Suppressor macrophage treated with lipopolysaccharide for 1 hour (primary cell): Measurements from ENCODE around the gene ZNF511.
"Not testable (repeated sequence)": the region's sequence is repeated elsewhere in the genome, so short reads cannot be mapped to it uniquely, and the experiment has no call there.

Source experiments
- DNase-seq, 3 donors: peaks; one replicate each; pipeline ENCODE4 v3.0.0-alpha.2; 2020 to 2022

ZNF511 gene

DNA sequence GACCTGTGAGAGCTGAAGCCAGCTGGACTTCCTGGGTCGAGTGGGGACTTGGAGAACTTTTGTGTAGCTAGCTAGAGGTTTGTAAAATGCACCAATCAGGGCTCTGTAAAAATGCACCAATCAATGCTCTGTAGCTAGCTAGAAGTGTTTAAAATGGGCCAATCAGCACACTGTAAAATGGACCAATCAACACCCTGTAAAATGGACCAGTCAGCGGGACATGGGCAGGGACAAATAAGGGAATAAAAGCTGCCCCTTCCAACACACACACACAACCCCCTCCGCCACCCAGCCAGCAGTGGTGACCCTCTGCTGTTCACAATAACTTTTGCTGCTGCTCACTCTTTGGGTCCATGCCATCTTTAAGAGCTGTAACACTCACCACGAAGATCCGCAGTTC lies 7.1 kb downstream of the ZNF511 start:
- peak in 1 of 3 donors; percentile 25 for DNase-seq

DNA sequence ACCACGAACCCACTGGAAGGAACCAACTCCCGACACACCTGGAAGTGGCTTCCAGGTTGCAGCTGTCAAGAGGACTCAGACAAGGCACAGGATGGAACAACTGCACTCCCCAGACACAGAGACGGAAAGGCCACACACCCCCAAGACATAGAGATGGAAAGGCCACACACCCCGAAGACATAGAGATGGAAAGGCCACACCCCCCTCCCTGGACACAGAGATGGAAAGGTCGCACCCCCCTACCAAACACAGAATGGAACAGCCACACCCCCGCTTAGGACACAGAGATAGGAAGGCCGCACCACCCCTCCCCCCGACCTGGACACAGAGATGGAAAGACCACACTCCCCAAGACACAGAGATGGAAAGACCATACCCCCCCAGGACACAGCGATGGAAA lies 7.6 kb downstream of the ZNF511 start:
- DNase-seq = no peak

DNA sequence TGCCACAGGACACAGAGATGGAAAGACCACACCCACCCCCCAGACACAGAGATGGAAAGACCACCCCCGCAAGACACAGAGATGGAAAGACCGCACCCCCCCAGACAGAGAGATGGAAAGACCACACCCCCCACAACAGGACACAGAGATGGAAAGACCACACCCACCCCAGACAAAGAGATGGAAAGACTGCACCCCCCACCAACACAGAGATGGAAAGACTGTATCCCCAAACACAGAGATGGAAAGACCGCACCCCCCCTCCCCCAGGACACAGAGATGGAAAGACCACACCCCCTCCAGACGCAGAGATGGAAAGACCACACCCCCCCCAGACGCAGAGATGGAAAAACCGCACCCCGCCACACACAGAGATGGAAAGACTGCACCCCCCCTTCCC lies 8.0 kb downstream of the ZNF511 start:
- no peak for DNase-seq

DNA sequence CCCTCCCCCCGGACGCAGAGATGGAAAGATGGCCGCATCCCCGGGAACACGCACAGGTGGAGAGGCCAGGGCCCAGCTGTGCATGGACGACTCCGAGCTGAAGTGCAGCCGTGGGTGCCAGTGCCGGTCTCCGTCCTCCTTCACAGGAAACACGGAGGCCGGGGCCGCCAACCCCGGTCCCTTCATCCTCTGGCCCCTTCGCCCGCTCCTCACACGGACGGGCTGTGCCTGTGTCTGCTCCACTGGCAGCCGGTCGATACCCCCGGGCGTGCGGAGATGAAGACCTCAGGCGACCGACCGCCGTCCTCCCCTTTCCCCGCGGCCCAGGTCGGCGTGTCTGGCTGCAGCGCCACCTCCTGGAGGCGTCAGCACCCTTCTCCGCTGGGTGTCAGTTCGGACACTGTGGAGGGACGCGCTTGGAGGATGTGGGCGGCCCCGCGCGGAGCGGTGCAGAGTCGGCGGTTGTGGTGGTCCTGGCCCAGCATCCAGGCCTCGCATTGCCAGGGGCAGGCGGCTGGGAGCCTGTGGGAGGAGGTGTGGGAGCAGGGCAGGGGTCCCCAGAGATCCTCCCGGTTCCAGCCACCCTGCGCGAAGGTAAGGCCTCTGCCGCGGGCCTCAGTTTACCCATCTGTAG lies 9.9 kb downstream of the ZNF511 start:
- peak; percentile 74 to 89 (median 82) for DNase-seq

DNA sequence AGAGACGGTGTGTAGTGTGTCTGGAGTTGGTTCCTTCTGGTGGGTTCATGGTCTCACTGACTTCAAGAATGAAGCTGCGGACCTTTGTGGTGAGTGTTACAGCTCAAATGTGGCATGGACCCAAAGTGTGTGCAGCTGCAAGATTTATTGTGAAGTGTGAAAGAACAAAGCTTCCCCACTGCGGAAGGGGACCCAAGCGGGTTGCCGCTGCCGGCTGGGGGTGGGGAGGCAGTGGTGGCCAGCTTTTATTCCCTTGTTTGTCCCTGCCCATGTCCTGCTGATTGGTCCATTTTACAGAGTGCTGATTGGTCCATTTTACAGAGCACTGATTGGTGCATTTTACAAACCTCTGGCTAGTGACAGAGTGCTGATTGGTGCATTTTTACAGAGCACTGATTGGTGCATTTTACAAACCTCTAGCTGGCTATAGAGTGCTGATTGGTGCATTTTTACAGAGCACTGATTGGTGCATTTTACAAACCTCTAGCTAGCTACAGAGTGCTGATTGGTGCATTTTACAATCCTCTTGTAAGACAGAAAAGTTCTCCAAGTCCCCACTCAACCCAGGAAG lies 12.2 kb downstream of the ZNF511 start:
- peak in 1 of 3 donors; percentile 29 for DNase-seq

DNA sequence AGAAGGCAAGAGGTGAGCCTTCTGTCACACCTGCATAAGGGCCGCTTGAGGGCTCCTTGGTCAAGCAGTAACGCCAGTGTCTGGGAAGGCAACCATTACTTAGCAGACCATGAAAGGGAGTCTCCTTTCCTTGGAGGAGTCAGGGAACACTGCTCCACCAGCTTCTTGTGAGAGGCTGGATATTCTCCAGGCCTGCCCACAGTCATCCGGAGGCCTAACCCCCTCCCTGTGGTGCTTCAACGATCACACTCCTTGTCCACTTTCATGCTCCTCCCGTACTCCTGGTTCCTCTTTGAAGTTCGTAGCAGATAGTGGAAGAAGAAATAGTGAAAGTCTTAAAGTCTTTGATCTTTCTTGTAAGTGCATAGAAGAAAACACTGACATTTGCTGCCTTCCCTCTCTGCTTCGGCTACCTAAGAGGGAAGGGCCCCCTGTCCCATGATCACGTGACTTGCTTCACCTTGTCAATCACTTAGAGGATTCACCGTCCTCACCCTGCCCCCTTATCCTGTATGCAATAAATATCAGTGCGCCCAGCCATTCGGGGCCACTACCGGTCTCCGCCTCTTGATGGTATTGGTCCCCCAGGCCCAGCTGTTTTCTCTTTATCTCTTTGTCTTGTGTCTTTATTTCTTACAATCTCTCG lies 13.5 kb downstream of the ZNF511 start:
- DNase-seq = not testable (repeated sequence)

DNA sequence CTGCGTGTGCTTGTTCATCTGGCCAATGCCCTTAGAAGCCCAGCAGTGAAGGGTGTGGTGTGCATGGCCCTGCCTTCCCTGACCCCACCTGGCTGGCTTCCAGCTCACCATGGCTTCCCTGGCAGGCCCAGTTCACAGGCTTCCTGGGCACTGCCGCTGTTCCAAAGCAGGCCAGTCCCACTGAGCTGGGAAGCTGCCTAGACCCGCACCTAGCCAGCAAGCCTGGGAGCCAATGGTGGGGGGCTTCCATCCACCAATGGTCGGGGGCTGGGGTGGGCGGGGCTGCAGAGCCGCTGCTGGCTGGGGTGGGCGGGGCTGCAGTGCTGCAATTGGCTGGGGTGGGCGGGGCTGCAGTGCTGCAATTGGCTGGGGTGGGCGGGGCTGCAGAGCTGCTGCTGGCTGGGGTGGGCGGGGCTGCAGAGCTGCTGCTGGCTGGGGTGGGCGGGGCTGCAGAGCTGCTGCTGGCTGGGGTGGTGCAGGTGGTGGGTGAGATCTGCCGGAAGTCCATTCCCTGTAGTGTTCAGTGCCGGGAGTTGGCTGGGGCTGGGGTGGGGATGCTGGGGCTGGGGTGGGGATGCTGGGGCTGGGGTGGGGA lies 15.6 kb downstream of the ZNF511 start:
- DNase-seq = peak in 2 of 3 donors; percentile 31 to 67

DNA sequence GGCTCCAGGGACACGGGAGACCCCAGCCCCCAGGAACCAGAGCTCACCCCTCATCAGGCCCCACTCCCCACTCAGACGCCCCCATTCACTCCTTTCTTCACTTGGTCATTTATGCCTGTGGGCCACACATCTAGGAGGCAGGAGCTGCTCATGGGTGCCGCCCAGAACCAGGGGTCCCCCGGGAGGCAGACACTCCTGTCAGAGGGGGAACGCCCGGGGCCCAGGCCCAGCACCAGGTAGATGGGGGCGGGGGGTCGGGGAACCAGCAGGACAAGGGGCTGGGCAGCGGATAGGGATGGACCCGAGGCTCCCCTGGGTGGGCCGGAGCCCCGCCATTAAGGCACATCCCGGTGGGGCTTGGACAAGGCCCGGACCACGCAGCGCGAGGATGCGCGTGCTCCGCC lies 16.1 kb downstream of the ZNF511 start:
- DNase-seq = no peak

DNA sequence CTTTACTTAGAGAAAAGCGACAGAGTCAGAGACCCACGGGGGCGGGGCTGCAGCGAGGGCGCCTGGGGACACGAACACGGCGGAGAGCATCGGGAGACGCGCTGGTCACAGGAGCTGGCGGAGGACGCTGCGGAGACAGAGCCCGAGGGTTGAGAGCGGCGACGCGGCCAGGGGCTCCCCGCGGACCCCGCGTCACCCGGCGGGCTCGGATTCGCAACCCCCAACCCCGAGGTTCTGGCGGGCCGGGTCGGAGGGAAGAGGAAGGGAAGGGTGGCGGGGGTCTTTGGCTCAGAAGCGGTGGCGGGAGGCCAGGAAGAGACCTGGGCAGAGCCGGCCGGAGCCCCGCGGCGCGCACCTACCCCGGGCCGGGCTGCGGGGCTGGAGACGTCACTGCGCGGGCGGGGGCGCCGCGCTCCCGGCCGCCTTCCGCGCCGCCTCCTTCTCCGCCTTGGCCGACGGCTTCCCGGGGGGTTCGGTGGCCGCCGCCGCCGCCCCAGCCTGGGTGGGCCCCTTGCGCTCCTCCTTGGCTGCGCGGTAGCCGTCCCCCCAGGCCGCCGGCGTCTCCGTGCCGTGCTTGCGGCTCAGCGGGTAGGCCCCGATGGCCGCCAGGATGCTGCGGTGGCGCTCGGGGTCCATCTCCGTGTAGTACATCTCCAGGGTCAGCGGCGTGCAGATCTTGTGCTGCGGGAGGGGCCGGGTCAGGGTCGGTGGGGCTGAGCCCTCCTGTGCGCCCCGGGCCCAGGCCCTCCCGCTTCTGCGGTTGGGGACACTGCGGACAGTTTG lies 16.9 kb downstream of the ZNF511 start:
- DNase-seq = peak in 1 of 3 donors; percentile 45

DNA sequence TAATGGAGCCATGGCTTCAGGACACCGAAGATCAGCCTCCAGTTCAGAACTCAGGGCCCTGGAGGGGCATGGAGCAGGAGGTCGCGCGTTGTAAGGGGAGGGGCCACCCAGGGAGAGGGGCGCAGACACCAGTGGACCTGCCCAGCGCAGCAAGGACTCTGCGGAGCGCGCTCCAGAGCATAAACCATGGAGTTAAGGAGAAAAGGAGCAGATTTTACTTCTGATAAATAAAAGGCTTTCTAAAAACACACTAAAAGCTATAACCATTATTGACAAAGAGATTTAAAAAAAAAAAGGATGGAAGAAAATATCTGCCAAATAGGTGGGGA lies 17.5 kb downstream of the ZNF511 start:
- DNase-seq = no peak

DNA sequence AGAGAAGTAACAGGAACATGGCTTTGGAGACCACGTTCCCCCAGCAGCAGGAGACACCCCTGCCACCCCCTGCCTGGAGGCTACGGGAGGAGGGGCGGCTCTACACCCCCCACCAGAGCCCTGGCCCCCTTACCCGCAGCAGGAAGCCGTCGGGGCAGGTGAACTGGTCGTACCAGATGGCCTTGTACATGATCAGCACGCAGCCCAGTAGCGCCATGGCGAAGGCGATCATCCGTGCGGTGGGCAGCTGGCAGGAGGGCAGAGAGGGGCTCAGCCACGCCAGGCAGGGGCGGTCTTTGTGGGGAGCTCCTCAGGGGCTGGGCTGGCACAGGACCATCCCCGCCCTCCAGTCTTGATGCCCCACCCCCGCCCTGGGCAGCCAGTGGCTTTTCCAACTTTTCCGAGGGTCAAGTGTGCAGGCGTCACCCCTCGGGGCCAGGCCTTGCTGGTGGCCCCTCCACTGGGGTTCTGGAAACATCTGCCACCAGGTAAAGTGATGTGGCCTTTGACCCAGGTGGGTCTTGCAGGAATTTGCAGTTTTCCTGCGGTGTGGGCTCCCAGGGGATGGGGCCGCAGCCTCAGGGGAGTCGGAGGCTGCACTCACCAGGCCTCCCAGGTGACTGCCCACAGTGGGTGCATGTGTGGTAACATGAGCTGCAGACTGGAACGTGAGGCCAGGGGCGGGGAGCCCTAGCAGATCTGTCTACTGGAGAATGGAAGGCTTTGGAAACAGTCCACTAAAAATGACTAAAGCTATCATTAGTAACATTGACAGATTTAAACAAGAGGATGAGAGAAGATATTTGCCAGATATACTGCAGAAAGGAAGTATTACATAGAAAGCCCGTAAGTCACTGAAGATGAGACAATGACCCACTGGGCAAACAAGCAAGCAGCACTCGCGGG lies 18.3 kb downstream of the ZNF511 start:
- DNase-seq = no peak

DNA sequence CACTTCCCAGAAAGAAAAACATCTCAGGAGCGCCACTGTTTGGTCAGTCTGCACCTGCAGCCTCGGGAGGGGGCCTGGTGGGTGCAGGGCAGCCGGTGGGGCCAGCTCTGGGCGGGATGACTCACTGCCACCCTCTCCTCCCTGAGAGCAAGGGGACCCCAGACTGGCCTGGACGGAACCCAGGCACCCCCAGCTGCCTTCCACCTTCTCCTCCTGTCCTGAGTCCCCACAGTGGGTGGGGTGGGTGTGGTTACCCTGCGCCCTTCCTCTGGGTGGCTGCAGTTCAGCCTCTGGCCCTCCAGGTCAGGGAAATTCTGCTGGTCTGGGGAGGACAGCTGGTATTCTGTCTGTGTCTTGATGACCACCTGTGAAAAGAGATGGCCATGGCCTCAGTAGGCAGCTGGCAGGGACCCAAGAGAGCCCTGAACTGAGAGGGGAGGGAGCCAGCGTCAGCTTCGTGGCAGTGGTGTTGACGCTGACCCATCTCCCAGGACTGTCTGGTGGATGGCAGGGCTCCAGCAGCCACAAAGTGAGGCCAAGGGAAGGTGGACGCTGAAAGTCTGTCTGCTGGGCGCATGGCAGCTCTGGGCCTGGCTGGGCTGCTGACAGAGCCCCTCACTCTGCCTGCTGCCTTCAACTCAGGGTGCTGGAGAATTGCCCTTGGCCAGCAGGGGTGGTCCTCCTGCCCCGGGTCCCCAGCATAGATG lies 19.1 kb downstream of the ZNF511 start:
- DNase-seq = no peak

DNA sequence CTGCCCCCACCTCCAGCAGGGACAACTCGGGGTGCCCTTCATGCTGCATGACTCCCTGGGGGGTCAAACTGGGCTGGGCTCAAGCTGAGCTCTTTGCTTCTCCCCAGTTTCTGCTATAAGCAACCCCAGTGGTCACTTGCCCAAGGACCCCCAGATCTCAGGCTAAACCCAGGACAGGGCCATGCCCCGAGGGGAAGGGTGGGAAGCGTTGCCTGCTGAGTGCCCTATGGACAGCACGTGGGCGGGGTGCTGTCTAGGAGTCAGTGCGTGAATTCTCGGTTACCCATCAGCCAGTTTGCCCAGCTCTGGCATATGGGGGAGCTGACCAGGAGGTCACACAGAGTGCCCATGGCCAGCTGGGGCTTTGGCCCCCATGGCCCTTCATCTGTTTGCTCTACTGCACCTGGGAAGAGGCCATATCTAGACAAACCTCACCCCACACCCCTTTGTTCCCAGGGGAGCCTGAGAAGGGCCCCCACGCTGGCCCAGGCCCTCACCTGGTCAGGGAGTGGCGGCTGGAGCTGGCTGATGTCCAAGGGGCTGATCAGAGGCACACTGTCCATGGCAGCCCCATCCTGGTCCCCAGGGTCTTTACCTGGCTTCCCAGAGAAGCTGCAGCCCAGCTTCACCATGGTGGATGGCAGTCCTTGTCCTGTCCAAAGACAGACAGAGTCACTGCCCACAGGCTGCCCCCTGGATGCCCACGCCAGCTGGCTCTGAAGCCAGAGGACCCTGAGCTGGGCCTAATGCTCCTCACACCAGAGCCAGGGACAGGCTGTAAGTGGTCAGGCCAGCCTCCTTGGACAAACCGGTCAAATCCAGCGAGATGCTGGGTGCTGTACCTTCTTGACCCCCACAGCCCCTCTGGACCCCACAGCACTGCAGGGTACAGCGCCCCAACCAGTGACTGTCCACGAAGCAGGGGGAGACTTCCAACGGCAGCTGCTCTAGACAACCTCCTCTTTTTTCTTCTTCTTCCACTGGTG lies 19.9 kb downstream of the ZNF511 start:
- DNase-seq = no peak

DNA sequence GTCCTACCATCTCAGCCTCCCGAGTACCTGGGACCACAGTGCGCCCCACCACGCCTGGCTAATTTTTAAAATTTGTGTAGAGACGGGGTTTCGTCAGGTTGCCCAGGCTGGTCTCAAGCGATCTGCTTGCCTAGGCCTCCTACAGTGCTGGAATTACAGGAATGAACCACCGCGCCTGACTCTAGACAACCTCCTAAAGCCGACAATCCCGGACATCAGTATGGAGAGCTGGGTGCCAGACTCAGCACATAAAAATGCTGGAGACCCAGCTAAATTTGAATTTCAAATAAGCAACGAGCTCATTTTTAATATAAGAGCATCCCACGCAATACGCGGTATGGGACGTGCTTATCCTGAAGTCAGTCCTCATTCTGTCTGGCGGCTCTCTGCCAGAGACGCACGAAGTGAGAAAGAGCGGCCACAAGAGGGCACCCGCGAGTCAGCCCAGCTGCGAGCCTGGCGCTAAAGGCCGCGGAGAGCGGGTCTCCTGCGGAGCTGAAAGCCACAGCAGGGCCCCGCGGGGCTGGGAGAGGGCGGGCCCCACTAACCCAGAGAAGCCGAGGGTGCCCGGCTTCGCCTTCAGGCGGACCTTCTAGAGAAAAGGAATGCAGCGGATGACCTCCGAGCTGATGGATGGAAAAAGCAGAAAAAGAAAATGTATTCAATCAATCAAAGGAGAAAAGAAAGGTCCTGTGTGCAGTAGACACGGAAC lies 20.9 kb downstream of the ZNF511 start:
- DNase-seq = peak; percentile 88 to 95 (median 92)

DNA sequence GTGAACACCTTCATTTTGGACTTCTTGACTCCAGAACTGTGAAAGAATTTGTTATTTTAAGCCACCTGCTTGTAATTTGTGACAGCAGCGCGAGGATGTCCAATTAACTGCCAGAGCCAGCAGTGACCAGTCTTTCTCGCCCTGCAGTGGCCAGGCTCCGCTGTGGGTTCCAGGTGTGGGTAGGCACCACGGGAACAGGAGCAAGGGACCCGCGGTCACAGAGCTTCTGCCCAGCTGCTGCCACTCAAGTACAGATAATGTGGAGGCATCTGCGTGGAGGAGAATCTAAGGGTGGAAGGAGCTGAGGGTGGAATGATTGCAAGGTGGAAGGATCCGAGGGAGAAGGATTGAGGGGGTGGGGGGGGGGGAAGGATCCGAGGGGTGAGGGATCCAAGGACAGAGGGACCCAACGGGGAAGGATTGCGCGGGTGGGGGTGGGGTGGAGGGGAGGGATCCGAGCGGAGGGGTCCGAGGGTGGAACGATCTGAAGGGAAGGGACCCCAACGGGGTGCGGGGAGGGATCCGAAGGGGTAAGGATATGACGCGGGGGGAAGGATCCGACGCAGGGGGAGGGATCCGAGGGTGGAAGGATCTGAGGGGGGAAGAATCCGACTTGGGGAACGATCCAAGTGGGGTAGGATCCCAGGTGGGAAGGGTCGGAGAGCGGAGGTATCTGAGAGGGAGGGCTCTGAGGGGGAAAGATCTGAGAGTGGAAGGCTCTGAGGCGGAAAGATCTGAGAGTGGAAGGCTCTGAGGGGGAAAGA lies 24.4 kb downstream of the ZNF511 start:
- DNase-seq = no peak

DNA sequence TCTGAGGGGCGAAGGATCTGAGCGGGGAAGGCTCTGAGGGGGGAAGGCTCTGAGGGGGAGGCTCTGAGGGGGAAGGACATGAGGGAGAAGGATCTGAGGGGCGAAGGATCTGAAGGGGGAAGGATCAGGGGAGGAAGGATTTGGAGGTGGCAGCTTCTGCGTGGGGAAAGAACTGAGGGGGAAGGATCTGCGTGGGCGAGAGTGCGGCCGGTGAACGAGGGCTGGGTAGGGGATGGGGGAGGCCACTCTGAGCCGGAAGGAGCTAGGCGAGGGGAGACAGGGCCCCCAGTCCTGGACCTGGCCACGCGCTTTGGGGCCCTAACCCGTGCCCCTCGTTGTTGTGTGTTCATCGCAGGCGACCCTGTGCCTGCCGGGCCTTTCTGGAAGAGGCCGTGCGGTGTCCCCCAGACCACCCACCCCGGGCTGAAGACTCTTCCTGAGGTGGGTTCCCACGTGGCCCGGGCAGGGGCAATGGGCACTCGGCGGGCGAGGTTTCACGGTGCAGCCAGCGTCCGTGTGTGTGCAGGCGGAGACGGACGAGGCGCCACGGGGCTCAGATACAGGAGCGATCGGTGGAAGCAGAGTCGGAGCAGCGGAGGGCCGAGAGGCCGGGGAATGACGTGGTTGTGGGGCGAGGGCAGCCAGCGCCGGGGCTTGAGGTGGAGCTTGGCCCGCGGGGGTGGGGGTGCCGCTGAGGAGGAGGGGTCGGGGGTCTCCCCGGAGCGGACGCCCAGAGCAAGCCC lies 26.0 kb downstream of the ZNF511 start:
- DNase-seq = no peak

DNA sequence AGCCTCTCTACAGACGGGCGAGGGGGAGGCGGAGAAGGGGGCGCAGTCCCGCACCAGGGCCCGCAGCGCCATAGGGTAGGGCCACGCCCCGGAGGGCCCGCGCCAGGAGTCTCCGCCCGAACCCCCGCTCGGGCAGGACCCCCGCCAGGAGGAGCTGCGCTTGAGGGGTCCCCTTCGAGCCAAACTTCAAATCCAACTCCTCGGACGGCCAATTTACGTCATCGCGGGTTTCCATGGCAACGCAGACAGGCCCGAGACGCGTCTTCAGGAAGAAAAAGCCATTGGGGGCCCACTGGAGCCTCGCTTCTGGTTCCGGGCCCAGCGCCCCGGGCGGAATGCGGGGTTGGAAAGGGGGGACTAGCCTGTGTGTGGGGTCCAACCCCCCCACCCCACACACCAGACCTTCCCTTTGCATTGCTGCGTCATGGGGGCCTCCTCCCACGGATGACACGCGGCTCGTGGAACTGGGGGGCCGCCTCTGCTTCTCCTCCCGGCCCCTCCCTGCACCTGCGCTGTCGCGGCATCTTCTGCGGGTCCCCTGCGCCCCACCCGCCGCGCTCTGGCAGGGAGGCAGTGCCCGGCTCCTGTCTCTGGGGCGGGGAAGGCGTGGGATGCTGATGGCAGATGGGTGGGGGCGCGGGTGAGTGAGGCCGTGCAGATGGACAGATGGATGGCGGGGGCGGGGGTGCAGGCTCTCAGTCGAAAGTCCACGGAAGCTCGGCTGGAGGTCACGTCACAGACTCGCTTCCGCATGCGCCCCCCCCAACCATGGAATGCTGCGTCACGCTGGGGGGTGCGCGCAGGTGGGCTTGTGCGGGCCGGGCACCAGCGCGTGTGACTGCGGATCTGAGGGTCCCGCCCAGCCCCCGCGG lies 26.8 kb downstream of the ZNF511 start:
- DNase-seq = peak; percentile 62 to 66 (median 66)
